GM19099 (cell line): ENCODE data around the gene ARHGEF16.

ENCODE experiments used
- POLR2A ChIP-seq: IDR thresholded peaks from 3 replicates; pipeline ENCODE4 v1.6.1; 2011; ENCODE audit warnings: low read depth; ENCODE audit not compliant: insufficient read length; ENCODE audit errors: extremely low read depth

The ARHGEF16 gene

GRCh38 chr1:3430406-3430805 is 24.1 kb upstream of the ARHGEF16 start:
- no peak for TF ChIP-seq POLR2A

GRCh38 chr1:3430820-3431219 is 23.6 kb upstream of the ARHGEF16 start:
- no peak for TF ChIP-seq POLR2A

DNA sequence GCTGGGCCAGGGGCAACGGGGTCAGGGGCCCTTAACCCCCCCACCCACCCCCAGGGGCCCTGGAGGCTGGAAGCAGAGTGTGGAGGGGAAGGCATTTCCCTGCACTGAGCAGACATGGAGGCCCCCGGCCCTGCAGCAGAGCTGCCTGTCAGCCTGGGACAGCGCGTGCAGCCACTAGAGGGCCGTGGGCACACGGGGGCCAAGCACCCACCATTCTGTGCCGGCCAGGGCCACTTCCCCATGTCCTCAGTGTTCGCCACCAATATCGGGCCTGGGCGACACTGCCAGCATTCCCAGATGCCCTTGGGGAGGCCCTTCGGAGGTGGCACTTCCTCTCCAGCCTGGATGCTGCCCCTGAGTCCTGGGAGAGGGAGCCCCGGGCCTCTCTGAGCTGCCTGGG is 23.2 kb upstream of the ARHGEF16 start:
- no peak for TF ChIP-seq POLR2A

- TF ChIP-seq POLR2A, result no peak
Observed at GRCh38 chr1:3431686-3432085, 22.8 kb upstream of the ARHGEF16 start.

DNA sequence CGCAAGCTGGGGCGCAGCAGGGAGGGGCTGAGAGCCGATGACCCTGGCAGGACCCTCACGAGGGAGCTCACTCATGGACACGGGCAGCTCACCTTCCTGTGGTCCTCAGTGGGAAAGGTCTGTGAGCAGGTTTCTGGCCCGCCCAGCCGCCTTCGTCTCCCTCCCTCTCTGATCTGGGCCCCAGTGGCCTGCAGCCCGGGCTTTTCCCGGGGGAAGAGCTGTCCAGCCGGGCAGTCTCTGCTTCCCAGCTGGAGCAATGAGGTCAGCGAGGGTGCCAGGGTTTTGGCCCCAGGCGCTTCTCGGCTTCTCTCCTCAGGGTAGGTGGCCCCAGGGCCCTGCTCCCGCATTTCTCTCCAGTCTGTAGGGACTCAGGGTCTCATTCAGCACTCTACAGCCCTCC is 22.2 kb upstream of the ARHGEF16 start:
- no peak for TF ChIP-seq POLR2A

- no peak for TF ChIP-seq POLR2A
Observed at GRCh38 chr1:3433076-3433475, 21.4 kb upstream of the ARHGEF16 start.

GRCh38 chr1:3433596-3434320 is 20.7 kb upstream of the ARHGEF16 start:
- TF ChIP-seq POLR2A, result no peak

DNA sequence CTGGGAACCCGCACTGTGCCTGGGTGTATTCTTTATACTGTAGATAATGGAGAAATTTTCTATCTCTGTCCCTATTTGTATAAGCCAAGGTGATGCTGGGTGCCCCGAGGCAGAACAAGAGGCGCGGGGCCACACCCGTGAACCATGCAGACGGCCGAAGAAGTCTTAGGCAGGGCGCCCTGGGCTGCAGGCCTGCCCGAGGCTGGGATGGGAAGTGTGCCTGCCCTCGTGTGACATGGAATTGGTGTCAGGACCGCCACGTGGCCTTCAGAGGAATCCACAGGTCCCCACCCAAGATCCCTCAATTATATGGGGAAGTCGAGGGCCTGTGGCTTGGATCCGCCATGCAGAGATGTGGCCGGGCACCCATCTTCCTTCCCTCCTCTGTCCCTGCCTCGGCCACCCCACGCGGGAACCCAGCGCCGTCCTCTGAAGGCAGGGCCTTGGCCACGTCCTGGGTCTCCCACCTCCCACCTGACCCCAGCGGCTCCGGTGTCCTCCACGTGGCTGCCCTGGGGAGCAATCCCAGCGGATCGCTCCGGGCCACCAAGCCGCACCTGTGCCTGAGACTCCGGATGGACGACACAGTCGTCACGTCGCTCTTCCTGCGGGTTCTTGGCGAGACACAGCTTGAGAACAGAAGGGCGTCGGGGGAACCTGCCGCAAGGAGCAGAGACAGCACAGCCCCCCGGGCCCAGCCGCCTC is 19.9 kb upstream of the ARHGEF16 start:
- no peak for TF ChIP-seq POLR2A

GRCh38 chr1:3435666-3436065 is 18.8 kb upstream of the ARHGEF16 start:
- no peak for TF ChIP-seq POLR2A

GRCh38 chr1:3436451-3436850 is 18.0 kb upstream of the ARHGEF16 start:
- TF ChIP-seq POLR2A, result no peak

- no peak for TF ChIP-seq POLR2A
Observed at GRCh38 chr1:3436901-3437300, 17.6 kb upstream of the ARHGEF16 start.

DNA sequence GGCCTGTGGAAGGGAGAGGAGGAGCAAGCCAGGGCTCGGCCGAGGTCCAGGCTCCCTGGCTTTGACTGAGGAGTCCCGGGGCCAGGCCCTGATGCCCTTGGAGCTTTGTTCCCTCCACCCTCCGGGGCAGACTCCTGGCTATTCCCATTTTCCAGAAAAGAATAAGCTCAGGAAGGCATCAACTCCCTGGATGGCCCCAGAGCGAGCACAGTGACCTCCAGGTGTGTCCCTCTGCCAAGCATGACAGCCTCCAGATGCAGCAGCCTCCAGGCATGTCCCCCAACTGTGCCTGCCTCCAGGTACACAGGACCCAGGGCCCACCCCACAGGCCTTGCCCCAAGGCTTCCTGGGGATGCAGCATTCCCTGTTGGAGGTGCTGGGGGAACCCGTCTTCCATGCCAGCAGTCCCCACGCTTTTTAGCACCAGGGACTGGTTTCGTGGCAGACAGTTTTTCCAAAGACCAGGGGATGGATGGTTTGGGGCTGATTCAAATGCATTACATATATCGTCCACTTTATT is 15.7 kb upstream of the ARHGEF16 start:
- TF ChIP-seq POLR2A, result no peak

DNA sequence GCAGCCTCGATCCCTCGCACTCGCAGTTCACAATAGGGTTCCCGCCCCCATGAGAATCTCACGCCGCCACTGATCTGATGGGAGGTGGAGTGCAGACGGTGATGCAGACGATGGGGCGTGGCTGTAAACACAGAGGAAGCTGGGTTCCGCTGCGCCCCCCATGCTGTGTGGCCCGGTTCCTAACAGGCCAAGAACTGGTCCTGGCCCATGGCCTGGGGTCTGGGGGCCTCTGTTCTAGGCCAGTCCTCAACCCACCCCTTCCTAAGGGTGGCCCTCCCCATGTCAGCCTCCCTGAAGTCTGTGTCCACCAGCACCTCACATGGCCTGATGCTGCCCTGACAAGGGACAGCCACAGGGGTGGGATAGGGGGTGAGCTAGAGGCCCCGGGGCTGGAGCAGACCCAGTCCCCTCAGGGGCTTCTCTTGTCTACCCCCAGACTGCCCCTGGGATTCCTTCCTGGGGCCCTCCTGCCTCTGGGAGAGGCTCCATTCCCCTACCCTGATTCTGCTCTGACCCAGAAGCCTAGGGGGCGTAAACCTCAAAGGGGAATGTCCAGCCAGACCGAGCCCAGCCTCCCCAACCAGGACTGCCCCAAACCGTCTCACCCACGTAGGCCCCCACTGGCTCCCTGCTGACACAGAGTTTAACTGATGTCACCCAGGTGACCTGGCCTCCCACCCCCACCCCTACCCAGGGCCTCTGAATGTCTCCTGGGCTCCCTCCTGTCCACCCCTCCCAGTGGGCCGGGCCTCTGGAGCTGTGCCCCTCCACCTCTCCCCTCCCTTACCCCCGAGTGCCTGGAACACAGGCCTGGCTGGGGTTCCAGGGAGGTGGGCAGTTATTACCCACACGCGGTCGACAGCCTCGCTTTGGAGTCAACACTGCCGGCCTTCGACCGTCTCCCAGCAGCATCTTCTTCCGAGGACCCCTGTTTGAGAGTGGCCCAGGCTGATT is 14.8 kb upstream of the ARHGEF16 start:
- TF ChIP-seq POLR2A, result no peak

DNA sequence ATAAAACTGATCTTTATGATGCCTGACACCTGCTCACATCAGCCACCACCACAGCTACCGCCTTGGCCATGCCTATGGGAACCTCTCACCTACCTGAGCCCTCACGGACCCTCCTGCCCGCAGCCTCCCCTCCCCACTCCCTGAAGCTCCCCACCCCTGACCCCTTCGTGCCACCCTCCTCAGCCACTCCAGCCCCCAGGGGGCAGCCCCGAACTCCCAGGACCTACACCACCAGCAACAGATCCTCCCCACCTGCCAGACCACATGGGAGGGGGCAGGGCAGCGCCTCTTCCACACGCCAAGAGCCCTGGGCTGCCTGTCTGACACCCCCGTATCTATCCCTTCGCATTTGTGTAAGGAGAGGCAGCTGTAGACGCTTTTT is 14.2 kb upstream of the ARHGEF16 start:
- no peak for TF ChIP-seq POLR2A

GRCh38 chr1:3440711-3441409 is 13.6 kb upstream of the ARHGEF16 start:
- no peak for TF ChIP-seq POLR2A

- TF ChIP-seq POLR2A, result no peak
Observed at GRCh38 chr1:3441410-3441847, 13.0 kb upstream of the ARHGEF16 start.
